Stimulated activated effector memory CD8-positive, alpha-beta T cell treated with anti-CD3 and anti-CD28 coated beads, Interleukin-12 subunit alpha, Interleukin-12 subunit beta, amount 100 ng/mL, for 72 hours (primary cell): ENCODE data around the gene LIF.
A peak's percentile ranks its signal among the peaks of the same experiment; 100 is the strongest.

ENCODE experiments used
- ATAC-seq: fragments of 150-1000 bp; cut with Tn5 transposase; 2 replicates; pipeline ENCODE4 v1.10.0; 2021
- DNase-seq, 2 donors: peaks; one replicate each; pipeline ENCODE4 v3.0.0; 2021 to 2022; ENCODE audit warnings: low spot score in 2 of 2
- H3K27ac Mint-ChIP-seq: one replicate; pipeline ENCODE4 v1.8.0; 2022; ENCODE audit warnings: mild to moderate bottlenecking, mixed read lengths
- H3K36me3 Mint-ChIP-seq: one replicate; pipeline ENCODE4 v1.8.0; 2022; ENCODE audit warnings: mild to moderate bottlenecking, mixed read lengths
- H3K4me1 Mint-ChIP-seq: one replicate; pipeline ENCODE4 v1.8.0; 2022; ENCODE audit warnings: mixed read lengths
- H3K4me3 Mint-ChIP-seq: one replicate; pipeline ENCODE4 v1.8.0; 2022; ENCODE audit warnings: mild to moderate bottlenecking, mixed read lengths
- H3K9me3 Mint-ChIP-seq: one replicate; pipeline ENCODE4 v1.8.0; 2022; ENCODE audit warnings: mixed read lengths

The LIF gene

DNA sequence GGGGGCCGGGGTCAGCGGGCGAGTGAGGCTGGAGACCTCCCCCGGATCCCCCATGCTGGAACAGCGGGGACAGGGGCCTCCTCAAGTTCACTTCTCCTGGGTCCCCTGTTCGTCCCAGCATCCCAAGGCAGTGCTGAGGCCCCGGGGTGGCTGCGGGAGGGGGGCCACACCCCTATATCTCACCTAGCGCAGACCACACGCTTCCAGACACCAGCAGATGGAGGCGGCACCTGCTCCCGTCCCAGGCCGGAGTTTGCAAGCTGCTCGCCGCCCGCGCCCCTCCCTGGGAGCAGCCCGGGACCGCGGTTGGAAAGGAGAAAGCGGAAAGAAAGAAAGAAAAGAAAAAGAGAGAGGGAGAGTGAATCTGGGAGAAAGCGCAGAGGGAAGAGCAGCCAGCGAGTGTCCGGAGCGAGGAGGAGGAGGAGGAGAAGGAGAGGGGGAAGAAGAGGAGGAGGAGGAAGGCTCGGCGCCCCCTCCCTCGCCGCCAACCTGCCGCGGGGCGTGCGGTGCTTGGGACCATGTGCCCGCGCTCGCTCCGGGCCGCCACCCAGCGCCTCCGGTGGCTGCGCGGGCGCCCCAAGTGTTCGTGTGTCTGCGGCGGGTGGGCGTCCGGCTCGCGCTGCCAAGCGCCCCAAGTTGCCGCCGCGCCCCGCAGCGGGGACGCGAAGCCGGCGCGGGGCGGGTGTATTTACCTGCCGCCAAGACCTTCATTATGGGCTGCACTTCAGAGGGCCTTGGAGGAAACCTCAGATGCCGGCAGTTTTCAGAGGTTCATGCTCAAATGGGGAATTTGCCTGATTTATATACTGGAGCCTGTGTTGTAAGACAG is at the start of gene LIF:
LIF (minus strand) TSS at position 775 of the 829 bp plus-strand sequence; CDS start at position 711, 64 bp downstream.
- H3K27ac Mint-ChIP-seq, result peak within 1 kb of the TSS; percentile 90
- peak; percentile 68 for ATAC-seq
- H3K9me3 Mint-ChIP-seq, result no peaks in the 10 kb centered on the region
- DNase-seq, result peak; percentile 34 to 66
- peak within 1 kb of the TSS; percentile 96 for H3K4me3 Mint-ChIP-seq
- peaks cover 73% of the 10 kb centered on the region for H3K4me1 Mint-ChIP-seq
- peaks cover 49% of the 10 kb centered on the region for H3K36me3 Mint-ChIP-seq

DNA sequence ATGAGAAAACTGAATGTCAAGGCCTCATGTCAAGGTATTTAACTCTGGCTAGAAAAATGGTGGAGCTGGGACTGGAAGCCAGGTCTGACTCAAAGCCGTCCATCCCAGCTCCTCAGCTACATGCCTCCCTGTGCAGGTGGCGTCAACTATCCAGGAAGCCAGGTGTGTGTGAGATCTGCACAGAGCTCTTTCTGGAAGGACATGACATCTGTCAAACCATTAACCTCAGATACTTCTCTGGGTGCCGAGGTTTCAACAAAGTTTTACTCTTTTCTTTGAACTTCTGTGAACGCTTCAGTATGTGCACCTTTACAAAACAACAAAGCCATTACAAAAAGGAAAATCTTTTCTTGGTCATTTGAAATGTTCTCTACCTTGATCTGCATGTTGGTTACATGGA is 49.8 kb upstream of the LIF start:
- H3K36me3 Mint-ChIP-seq, result peaks cover 79% of the 10 kb centered on the region
- DNase-seq, result no peak
- H3K4me3 Mint-ChIP-seq, result no peak overlapping the region
- peaks cover 41% of the 10 kb centered on the region for H3K4me1 Mint-ChIP-seq
- no peak for ATAC-seq
- H3K9me3 Mint-ChIP-seq, result no peaks in the 10 kb centered on the region
- peak overlapping the region; percentile 88 for H3K27ac Mint-ChIP-seq

DNA sequence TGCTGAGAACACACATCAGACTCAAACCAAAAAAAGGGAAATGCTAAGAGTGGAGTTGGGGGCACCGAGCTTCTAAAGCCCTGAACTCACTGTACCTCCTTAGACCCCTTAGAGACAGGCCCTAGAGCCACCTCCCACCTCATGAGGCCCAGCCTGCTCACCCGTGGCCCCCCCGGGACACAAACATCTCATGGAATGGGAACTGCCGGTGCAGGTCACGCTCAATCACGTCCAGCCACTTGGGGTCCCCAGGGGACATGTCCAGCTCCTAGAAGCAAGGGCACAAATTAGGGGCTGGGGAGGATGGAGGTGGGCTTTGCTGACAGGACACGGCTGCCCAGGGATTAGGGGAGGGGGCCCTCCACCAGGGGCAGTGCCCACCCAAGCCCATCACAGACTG is 49.0 kb upstream of the LIF start:
- Mint-ChIP-seq H3K36me3 (peaks cover 72% of the 10 kb centered on the region), H3K27ac (peak overlapping the region; percentile 88), H3K9me3 (no peaks in the 10 kb centered on the region), H3K4me3 (no peak overlapping the region), H3K4me1 (peaks cover 40% of the 10 kb centered on the region)
- ATAC-seq (no peak), DNase-seq (no peak)

DNA sequence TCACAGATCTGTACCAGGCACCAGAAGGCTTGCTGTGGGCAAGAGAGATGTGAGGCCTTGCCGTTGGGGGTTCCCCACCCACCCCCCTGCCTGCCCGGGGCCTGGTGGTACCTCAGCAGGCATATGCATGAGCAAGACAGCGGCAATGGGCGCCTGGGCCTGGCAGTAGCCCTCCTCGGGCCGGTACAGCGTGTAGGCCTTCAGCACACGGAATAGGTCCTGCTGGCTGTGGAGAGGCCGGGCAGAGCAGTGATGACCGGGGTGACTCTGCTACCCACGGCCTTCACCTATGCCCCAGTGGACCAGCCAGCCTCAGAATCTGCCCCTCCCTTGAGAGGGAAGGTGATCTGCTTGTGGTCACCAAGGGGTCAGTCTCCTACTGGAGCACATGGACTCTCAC is 48.3 kb upstream of the LIF start:
- ATAC-seq (no peak), DNase-seq (no peak)
- Mint-ChIP-seq H3K36me3 (peaks cover 69% of the 10 kb centered on the region), H3K4me3 (no peak overlapping the region), H3K27ac (peak overlapping the region; percentile 84), H3K9me3 (no peaks in the 10 kb centered on the region), H3K4me1 (peaks cover 48% of the 10 kb centered on the region)

DNA sequence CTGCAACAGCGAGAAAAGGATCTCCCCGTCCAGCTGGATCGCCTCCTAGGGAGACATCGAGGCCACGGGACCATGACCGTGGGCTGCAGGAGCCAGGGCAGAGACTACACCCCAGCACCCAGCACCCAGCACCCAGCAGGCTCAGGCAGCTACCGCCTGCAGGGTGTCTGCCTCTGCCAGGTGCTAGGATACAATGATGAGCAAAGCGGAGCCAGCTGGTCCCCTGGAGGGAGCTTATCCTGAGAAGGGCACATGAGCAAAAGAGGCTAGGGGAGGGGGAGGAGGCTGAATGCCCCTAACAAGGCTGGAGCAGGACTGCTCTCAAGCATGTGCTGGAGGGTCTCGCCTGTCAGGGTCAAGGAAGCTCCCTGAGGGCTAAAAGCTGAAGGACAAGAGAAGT is 47.5 kb upstream of the LIF start:
- peaks cover 48% of the 10 kb centered on the region for H3K4me1 Mint-ChIP-seq
- peaks cover 68% of the 10 kb centered on the region for H3K36me3 Mint-ChIP-seq
- peak overlapping the region; percentile 84 for H3K27ac Mint-ChIP-seq
- DNase-seq (no peak), ATAC-seq (no peak)
- no peak overlapping the region for H3K4me3 Mint-ChIP-seq
- no peaks in the 10 kb centered on the region for H3K9me3 Mint-ChIP-seq

DNA sequence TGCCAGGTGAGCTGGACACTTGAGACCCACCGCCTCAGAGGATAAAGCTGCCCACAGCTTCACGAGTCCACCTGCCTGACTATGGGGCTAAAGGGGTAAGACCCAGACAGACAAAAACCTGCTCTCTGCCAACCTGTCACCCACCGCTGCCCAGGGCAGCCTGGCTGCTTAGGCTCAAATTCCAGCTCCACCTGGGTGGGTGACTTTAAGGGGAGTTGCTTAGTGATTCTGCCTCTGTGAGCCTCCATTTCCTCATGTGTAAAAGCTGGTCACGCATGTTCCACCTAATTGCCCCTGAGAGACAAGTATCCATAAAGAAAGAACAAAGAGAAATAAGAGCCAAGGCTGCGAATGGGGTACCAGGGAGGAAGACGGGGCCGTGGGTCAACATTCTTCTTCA is 46.5 kb upstream of the LIF start:
- Mint-ChIP-seq H3K36me3 (peaks cover 59% of the 10 kb centered on the region), H3K9me3 (no peaks in the 10 kb centered on the region), H3K4me1 (peaks cover 46% of the 10 kb centered on the region), H3K4me3 (no peak overlapping the region), H3K27ac (no peak overlapping the region)
- ATAC-seq (no peak), DNase-seq (no peak)

DNA sequence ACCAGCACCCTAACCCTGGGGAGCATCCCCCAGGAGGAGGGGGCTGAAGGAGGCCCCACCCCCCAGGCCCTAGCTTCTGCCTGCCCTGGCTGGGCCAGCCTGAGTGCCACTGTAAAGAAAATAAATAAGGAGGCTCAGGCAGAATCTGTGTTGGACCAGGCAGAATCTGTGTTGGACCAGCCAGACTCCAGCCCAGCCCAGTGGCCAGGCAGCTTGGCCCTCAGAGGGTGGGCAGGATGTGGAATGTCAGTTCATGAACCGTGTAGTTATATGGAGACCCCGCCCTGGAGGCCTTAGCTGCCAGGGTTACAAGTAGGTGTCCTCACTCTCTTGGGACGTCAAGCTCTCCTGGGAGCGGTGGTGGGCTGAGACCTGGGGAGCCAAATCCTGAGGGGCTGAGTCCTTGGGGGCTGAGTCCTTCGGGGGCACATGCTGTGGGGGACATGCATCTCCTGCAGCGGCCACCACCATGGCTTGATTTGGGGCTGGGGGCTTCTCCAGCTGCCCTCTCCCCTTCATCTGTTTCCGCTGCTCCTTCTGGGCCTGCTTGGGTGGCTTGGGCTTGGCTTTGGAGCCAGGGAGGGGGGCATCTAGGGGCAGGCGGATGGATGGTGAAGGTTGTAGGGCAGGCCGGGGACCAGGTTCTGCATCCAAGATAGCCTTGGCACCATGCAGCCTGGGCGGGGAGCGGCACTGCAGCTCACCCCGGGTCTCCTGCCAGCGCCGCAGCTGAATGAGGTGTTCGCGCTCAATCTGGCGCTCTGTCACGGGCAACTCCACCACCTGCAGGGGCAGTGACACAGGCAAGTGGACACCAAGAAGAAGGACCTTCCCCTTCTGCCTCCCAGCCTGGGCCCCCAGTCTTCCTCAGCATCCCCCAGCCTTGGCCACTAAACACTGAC is 45.8 kb upstream of the LIF start:
- peaks cover 52% of the 10 kb centered on the region for H3K36me3 Mint-ChIP-seq
- DNase-seq, result no peak
- ATAC-seq, result no peak
- no peaks in the 10 kb centered on the region for H3K9me3 Mint-ChIP-seq
- H3K4me1 Mint-ChIP-seq, result peaks cover 46% of the 10 kb centered on the region
- no peak overlapping the region for H3K4me3 Mint-ChIP-seq
- H3K27ac Mint-ChIP-seq, result peak overlapping the region; percentile 90

DNA sequence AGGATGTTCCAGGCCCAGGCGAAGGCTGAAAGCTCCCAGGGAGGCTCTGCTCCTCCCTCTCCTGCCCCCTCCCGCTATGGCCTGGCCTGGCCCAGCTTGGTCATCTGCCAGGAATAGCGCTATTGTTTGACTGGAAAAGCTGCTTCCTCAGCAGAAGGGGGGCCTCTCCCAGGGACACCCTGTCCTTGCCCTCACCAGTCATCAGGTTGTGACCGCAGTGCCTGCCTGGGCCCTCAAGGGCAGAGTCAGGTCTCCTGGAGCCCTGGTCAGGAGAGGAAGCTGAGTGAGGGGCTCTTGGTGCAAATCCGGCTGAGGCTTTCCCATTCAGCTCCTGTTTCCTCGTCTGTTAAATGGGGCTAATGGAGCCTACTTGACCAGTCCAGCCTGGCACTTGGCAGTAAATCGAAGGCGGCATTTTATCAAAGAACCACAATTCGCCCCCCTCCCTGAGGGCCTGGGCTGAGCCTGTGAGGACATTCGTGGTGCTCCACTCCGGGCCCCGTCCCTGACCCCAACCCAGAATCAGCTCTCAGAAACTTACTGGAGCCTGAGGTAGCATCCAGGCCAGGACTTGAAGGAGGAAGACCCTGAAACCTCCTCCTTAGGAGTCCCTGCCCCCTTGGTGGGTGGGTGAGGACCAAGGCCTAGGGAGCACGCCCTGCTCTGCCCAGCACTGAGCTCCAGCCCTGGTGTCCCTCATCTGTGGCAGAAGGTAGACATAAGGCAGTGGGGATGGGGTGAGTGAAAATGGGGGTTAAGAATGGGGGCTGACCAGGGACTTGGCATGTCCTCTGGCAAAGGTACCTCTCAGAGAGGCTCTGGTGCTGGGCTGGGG is 44.7 kb upstream of the LIF start:
- Mint-ChIP-seq H3K4me3 (no peak overlapping the region), H3K4me1 (peaks cover 47% of the 10 kb centered on the region), H3K36me3 (peaks cover 42% of the 10 kb centered on the region), H3K9me3 (no peaks in the 10 kb centered on the region), H3K27ac (peak overlapping the region; percentile 90)
- ATAC-seq (no peak), DNase-seq (no peak)

DNA sequence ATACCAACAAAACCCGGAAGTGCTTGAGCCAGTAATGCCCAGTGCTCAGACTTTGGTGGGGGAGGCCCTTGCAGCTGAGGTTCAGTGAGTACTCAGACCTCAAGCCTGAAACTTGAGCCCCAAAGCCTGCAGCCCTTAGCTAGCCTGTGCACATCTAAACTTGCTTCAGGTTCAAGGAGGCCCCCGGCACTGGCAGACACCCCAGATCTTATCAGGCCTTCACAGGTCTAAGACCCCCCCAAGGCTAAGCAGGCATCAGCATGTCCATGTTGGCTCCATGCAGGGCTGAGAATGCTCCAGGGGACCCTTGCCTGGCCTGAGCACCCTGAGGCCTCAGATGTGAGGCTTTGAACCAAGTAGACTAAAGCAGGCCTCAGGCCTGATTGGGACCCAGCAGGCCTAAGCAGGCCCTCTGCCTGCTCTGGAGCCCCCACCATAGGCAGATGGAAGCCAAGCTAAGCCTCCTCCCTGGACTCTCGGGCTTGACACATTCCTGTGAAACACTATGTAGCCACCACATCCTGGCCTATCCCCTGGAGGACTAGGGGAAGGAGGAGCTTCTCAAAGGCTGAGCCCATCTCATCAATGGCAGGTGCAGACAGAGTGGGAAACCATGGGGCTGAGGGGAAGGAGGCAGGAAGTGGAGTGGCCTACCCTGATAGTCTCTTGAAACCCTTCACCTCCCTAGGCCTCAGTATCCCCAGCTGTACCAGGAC is 43.9 kb upstream of the LIF start:
- H3K36me3 Mint-ChIP-seq, result peaks cover 34% of the 10 kb centered on the region
- H3K9me3 Mint-ChIP-seq, result no peaks in the 10 kb centered on the region
- H3K4me3 Mint-ChIP-seq, result peak overlapping the region; percentile 84
- H3K27ac Mint-ChIP-seq, result peak overlapping the region; percentile 90
- no peak for DNase-seq
- peaks cover 48% of the 10 kb centered on the region for H3K4me1 Mint-ChIP-seq
- ATAC-seq, result no peak

DNA sequence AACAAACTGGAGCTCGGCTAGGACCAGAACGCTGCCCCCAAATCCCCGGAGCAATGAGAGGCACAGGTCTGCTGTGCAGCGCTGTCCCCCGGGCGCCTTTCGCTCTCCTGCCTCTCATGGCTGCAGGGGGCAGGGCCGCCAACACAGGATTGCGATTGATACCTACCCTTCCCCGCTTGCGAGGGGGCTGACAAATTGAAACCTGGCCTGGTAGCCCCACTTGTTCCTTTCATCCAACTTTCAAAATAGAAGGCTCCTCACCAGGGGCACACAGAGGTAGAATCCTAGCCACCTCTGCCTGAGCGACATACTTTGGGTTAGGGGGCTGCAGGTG is 43.4 kb upstream of the LIF start:
- peaks cover 49% of the 10 kb centered on the region for H3K4me1 Mint-ChIP-seq
- DNase-seq (no peak), ATAC-seq (peak; percentile 41)
- H3K27ac Mint-ChIP-seq, result peak overlapping the region; percentile 90
- H3K4me3 Mint-ChIP-seq, result peak overlapping the region; percentile 84
- no peaks in the 10 kb centered on the region for H3K9me3 Mint-ChIP-seq
- H3K36me3 Mint-ChIP-seq, result peaks cover 34% of the 10 kb centered on the region

DNA sequence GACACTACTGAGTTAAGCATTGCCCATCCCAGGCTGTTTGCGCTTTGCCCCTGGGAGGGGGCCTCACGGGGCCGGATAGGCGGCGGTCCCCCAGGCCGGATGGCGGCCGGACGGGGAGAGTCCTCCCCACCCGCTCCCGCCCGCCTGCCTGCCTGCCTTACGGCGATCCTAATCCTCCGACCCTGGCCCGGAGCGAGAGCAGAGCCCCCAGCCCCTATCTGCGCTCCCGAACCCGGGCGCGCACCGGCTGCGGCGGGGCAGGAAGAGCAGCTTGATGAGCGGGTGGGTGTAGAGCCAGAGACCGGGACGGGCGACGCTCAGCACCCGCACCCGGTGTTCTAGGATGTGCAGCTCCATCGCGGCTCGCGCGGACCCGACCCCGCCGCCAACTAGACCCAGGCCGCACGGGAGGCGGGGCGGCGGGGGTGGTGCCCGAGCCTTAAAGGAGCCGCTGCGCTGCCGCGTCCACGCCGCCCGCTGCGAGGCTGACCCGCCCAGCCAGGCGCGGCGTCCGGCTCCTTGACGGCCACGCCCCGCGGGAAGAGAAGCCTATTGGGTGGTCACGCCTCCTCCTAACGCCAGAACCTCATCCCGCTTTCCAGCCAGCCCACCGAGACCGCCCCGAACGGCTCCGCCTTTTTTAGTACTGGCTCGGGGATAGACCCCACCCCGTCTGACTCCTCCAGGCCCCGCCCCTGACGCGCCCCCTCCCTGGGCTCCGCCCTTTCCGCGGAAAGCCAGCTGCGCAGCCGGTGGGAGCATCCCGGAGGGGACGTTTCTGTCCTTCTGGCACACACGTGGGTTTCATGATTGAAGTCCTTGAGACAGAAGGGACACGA is 42.8 kb upstream of the LIF start, which contains the start of gene CASTOR1:
CASTOR1 (minus strand) TSS at position 365 of the 839 bp plus-strand sequence; CDS start at position 357, 8 bp downstream.
- DNase-seq (peak; percentile 80 to 96), ATAC-seq (peak; percentile 84)
- Mint-ChIP-seq H3K4me3 (peak within 1 kb of the TSS; percentile 84), H3K4me1 (peaks cover 52% of the 10 kb centered on the region), H3K27ac (peak within 1 kb of the TSS; percentile 90), H3K9me3 (no peaks in the 10 kb centered on the region), H3K36me3 (peaks cover 32% of the 10 kb centered on the region)

DNA sequence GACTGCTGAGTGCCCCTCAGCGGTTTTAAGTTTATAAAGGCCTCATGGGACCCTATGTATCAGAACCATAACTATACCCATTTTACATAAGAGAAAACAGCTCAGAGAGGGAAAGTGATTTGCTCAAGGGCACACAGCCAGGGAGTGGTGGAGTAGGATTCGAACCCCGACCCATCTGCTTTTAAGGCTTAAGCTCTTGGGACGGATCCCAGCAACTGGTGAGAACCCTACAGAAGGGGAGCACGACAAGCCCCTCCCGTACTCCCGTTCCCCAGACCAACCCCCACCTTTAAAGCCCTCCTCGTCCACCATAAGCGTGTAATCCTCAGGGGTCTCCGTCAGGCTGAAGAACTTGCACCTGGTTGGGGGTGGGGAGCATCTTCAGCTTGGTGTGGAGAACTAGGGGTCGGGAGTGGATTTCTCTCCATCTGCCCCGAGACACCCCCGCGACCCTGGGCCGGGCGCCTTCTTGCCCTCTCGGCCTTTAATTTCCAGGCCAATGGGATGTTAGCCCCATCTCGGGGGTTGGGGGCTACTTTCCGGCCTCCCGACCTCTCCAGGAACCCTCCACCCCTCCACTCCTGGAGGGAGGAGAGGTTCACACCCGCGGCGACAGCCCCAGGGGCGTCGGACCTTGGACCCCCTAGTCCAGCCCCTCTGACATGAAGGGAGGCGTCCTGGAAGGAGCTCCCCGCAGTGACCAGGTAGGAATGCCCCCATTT is 42.0 kb upstream of the LIF start:
- DNase-seq (no peak), ATAC-seq (no peak)
- H3K27ac Mint-ChIP-seq, result peak overlapping the region; percentile 90
- peak overlapping the region; percentile 84 for H3K4me3 Mint-ChIP-seq
- no peaks in the 10 kb centered on the region for H3K9me3 Mint-ChIP-seq
- peaks cover 47% of the 10 kb centered on the region for H3K4me1 Mint-ChIP-seq
- peaks cover 24% of the 10 kb centered on the region for H3K36me3 Mint-ChIP-seq

DNA sequence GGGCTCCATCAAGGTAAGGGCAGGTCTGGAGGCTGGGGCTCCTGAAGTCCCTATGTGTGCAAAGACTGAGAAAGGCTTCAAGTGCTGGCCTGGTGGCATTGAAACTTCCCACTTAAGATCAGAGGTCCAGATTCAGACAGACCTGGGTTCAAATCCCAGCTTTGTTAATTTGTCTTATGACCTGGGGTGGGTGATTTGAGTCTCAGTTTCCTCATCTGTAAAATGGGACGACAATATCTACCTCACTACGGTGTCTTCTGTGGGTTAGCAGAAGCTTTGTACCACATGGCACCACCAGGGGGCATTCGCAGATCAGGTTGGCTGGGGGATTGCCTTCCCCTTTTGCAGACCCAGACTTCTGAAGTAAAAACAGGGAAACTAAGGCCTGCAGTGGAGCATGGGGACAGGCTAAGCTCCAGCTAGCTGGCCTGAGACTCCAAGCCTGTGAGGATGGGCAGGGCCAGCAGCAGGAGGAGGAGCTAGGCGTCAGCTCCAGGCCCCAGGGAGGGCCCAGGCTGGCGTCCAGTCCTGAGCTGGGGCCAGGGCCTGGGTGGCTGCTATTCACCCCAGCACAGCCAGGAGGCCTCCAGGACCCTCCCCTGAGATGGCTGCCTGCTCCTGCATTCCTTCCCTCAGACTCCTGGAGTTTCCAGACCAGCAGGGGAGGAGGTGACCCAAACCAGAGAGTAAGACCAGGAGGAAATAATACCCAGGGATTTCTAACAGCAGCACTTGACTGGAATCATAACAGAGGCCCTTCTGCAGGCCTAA is 41.3 kb upstream of the LIF start:
- Mint-ChIP-seq H3K4me1 (peaks cover 47% of the 10 kb centered on the region), H3K36me3 (peaks cover 17% of the 10 kb centered on the region), H3K27ac (no peak overlapping the region), H3K9me3 (no peaks in the 10 kb centered on the region), H3K4me3 (peak overlapping the region; percentile 84)
- ATAC-seq (peak; percentile 49), DNase-seq (peak; percentile 84 to 92)
